ENCODE results near the gene LATS2.
A peak's percentile ranks its signal among the peaks of the same experiment; 100 is the strongest.
"Not testable (repeated sequence)": the region's sequence is repeated elsewhere in the genome, so short reads cannot be mapped to it uniquely, and the experiment has no call there.

Gene LATS2

DNA sequence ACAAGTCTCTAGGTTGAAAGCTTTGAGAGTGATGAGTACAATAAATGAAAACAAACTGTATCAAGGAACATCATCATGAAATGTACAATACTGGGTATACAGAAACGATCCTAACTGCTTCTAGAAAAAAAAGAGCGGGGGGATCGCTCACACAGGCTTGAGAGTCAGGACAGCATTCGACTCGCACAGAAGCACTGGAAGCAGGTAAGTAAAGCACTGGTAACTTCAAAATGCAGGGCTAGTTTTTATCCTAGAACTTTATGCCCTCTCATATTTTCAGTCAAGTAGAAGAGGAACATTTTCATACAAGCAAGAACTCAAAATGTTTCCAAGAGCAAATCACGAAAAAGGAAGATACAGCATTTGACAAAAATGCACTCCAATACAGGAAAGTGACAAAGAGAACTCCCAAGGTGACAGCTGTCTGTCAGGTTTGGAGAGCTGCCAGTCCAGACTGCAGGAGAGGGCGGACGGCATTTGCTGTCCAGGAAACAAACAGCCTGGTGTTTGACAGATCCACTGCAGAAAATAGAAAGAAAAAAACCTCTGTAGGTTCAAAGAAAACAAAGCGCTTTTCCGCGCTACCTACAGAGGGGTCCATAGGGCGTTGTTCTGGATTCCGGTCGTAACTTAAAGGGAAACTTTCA is 100.6 kb downstream of the LATS2 start:
- no peak for DNase-seq (ENCODE audit: low read depth in 2 of 2)

- DNase-seq (ENCODE audit: low read depth in 2 of 2) = not testable (repeated sequence)
Measured at GRCh38 chr13:20957049-20957620, 104.3 kb downstream of the LATS2 start.

- no peak for DNase-seq (ENCODE audit: low read depth in 2 of 2)
Measured at GRCh38 chr13:20955496-20955895, 105.9 kb downstream of the LATS2 start.

GRCh38 chr13:20953245-20953931 is 108.0 kb downstream of the LATS2 start:
- no peak for DNase-seq (ENCODE audit: low read depth in 2 of 2)

DNA sequence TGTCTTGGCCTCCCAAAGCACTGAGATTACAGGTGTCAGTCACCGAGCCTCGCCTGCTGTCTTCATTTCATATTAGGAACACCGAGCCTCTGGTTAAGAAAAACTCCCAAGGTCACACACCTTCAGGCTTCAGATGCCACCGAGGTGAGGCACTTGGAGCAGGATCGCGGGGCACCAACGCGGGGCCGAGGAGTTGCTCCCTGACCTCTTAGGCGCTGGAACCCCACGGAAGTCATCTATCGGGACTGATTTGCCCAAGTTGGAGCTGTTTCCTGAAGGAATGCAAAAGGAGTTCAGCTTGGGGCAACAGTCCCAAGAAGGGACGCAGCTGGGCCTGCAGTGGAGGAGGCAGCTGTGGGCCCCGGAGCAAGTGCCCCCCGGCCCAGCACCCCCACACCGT is 108.5 kb downstream of the LATS2 start:
- no peak for DNase-seq (ENCODE audit: low read depth in 2 of 2)

GRCh38 chr13:20948001-20948400 is 113.4 kb downstream of the LATS2 start:
- not testable (repeated sequence) for DNase-seq (ENCODE audit: low read depth in 2 of 2)

- no peak for DNase-seq (ENCODE audit: low read depth in 2 of 2)
Measured at GRCh38 chr13:20945952-20946383, 115.4 kb downstream of the LATS2 start.

DNA sequence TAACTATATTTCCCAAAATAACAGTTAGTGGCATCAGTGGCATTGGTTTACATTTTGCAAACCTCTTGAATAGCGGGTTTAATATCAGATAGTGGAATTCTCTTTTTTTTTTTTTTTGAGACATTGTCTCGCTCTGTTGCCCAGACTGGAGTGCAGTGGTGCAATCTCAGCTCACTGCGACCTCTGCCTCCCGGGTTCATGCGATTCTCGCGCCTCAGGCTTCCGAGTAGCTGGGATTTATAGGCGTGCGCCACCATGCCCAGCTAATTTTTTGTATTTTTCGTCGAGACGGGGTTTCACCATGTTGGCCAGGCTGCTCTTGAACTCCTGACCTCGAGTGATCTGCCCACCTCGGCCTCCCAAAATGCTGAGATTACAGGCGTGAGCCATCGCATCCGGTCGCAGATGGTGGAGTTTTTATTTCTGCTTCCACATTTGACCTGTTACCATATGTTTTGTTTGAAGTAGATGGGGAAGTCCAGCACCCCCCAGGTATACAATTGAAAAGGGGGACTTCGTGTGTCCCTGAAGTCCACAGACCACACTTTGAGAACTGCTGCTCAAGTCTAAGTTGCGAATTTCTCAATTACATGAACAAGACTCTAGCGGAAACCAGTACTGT is 118.3 kb downstream of the LATS2 start:
- DNase-seq (ENCODE audit: low read depth in 2 of 2) = no peak

GRCh38 chr13:20940511-20940910 is 120.9 kb downstream of the LATS2 start:
- DNase-seq (ENCODE audit: low read depth in 2 of 2) = not testable (repeated sequence)

DNA sequence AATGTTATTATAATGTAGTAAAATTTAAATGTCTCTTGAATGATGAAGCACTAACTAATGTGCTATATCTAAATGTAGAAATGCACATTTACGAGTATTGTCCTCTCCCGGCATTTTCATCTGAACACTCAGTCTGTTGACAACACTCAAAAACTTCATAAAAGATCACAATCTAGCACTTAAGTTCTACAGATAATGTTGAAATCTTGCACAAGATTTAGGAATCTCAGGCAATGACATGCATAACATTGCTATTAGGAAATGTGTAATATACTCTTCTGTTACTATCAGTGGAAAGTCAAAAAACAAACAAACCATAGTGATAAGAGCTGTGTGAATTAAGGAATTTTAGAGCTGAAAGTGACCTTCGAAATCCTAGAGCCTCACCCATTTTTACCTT is 121.3 kb downstream of the LATS2 start:
- no peak for DNase-seq (ENCODE audit: low read depth in 2 of 2)

DNA sequence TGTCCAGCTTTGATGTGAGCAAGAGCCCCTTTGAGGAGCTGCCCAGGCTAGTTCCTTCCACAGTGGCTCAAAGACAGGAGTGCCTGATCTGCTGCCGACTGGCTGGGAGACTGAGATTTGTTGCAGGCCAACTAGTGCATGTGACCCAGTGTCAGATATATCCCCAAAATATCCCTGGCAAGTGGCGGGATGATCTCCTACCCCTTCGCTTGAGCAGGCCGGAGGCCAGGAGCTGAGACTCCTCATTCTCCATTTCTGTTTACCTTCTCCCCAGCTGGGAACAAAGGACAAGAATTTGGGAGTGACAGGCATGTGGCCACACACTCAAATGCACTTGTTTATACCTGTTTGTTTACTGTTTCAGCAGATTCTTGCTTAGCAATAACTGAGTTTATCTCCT is 121.7 kb downstream of the LATS2 start:
- no peak for DNase-seq (ENCODE audit: low read depth in 2 of 2)

- no peak for DNase-seq (ENCODE audit: low read depth in 2 of 2)
Measured at GRCh38 chr13:20938302-20938701, 123.1 kb downstream of the LATS2 start.

DNA sequence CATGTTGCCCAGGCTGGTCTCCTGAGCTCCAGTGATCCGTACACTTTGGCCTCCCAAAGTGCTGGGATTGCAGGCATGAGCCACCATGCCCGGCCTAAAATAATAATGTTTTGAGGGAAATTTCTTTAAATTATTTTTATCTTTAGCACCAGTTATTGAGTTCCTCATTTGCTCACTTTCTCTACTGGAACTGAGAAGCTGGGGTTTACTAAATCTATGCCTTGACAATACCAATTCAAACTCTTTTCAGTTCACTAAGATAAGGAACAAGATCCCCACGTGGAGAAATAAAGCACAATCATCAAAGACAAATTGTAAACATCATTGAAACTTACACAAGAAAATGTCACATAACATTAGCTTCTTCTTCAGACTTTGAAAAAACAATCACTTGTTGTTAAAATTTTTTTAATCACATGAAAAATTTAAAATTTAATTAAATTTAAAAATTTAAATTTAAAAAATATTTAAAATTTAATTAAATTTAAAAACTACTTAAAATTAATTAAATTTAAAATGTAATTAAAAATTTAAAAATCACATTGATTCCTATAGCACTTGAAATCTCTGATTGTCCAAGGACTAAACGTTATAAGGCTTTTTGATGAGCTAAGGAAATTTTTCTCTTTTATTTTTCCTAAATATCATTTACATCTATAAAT is 133.7 kb downstream of the LATS2 start:
- DNase-seq (ENCODE audit: low read depth in 2 of 2) = no peak

DNA sequence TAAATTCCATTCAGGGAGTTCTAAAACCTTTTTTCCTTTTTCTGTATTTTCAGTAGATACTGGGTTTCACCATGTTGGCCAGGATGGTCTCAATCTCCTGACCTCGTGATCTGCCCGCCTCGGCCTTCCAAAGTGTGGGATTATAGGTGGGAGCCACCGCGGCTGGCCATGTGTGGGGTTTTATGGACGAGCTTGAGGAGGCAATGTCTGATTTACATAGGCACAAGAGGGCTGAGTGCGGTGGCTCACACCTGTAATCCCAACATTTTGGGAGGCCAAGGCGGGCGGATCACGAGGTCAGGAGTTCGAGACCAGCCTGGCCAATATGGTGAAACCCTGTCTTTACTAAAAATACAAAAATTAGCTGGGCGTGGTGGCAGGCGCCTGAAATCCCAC is 136.0 kb downstream of the LATS2 start:
- not testable (repeated sequence) for DNase-seq (ENCODE audit: low read depth in 2 of 2)

DNA sequence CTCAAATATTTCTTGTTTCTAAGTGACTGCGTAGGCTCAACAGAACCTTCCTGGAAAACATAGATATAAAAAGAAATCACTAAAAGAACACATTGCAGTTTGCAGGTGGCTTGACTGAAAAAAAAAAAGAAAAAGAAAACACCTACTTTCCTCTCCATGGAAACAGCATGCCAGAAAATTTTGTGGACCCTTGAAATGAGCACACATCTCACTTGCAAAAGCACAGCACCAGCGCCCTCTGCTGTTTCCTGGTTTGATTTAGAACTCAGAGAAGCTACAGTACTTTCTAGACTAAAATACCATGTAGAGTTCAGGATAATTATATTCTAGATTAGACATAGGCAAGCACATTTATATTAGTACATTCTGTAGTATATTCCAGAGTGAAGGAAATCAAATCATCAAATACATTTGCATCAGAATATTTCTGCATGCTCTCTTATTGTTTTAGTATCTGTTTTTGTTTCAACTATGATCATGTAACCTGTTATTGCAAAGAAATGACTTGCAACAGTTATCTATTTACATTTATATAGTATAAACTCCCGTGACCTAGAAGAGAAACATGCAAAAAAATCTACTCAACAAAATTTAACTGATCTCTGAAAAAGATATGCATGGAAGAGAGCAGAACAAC is 136.5 kb downstream of the LATS2 start:
- peak; percentile 57 to 62 for DNase-seq (ENCODE audit: low read depth in 2 of 2)

- DNase-seq (ENCODE audit: low read depth in 2 of 2) = no peak
Measured at GRCh38 chr13:20923272-20923671, 138.1 kb downstream of the LATS2 start.

All from stimulated activated CD4-positive, alpha-beta T cell treated with anti-CD3 and anti-CD28 coated beads, Interleukin-1b, Interleukin-23, amount 100 ng/mL, for 4 hours (primary cell).